Spleen (tissue), 11 donors: ENCODE measurements around the gene DDRGK1. TPM values are rescaled to one million over a fixed set of nuclear protein-coding genes. Genes with fewer than 3 reads are reported as not detected.
A peak's percentile ranks its signal among the peaks of the same experiment; 100 is the strongest.

Source experiments
- DNase-seq: peaks from one replicate; pipeline ENCODE4 v3.0.0-alpha.2; 2020
- H3K27ac ChIP-seq, 8 donors: fragments of 200-600 bp; sonication (generic) in 7 of 8; 1 replicate in 4 of 8; 2 replicates in 4 of 8; pipeline versions ENCODE4 v1.5.0 to v1.8.0; 2016 to 2021; ENCODE audit warnings: inconsistent platforms in 4 of 8, mild to moderate bottlenecking in 4 of 8, moderate library complexity in 1 of 8
- H3K27me3 ChIP-seq, 7 donors: fragments of 200-600 bp; sonication (generic) in 6 of 7; replicated peaks in 1 of 7; 1 replicate in 4 of 7; 2 replicates in 3 of 7; pipeline versions ENCODE4 v1.5.0 to v1.8.0; 2016 to 2021; ENCODE audit warnings: inconsistent platforms in 3 of 7, mild to moderate bottlenecking in 1 of 7
- H3K36me3 ChIP-seq, 6 donors: fragments of 200-600 bp; sonication (generic) in 5 of 6; 1 replicate in 4 of 6; 2 replicates in 2 of 6; pipeline versions ENCODE4 v1.5.0 to v1.8.0; 2016 to 2021; ENCODE audit warnings: inconsistent platforms in 2 of 6
- H3K4me1 ChIP-seq, 6 donors: fragments of 200-600 bp; sonication (generic) in 5 of 6; 1 replicate in 3 of 6; 2 replicates in 3 of 6; pipeline versions ENCODE4 v1.5.0 to v1.8.0; 2016 to 2021; ENCODE audit warnings: inconsistent platforms in 3 of 6
- H3K4me3 ChIP-seq, 8 donors: fragments of 200-600 bp; sonication (generic) in 7 of 8; 1 replicate in 4 of 8; 2 replicates in 4 of 8; pipeline versions ENCODE4 v1.5.0 to v1.8.0; 2016 to 2021; ENCODE audit warnings: inconsistent platforms in 4 of 8, mild to moderate bottlenecking in 4 of 8, moderate library complexity in 2 of 8
- H3K9me3 ChIP-seq, 8 donors: fragments of 200-600 bp; sonication (generic) in 7 of 8; 1 replicate in 4 of 8; 2 replicates in 4 of 8; pipeline versions ENCODE4 v1.5.0 to v1.8.0; 2016 to 2021; ENCODE audit warnings: inconsistent platforms in 4 of 8
- CTCF ChIP-seq, 11 experiments: fragments of 200-600 bp in 7 of 11; fragments of 450-650 bp in 4 of 11; sonication (generic) in 4 of 11; IDR thresholded peaks in 8 of 11; conservative IDR thresholded peaks in 3 of 11; 1 replicate in 7 of 11; 2 replicates in 4 of 11; pipeline versions ENCODE4 v1.4.0 to v1.8.0; 2016 to 2021; ENCODE audit warnings: antibody characterized with exemption in 11 of 11, inconsistent platforms in 4 of 11, mild to moderate bottlenecking in 1 of 11
- POLR2A ChIP-seq, 3 donors: fragments of 450-650 bp; IDR thresholded peaks; one replicate each; pipeline ENCODE4 v1.5.1; 2017; ENCODE audit warnings: antibody characterized with exemption in 3 of 3, mild to moderate bottlenecking in 1 of 3
- POLR2AphosphoS5 ChIP-seq, 3 donors: sonication (generic); formaldehyde crosslinking; IDR thresholded peaks; one replicate each; pipeline ENCODE4 v1.5.1; 2017; ENCODE audit warnings: antibody characterized with exemption in 3 of 3
- WGBS, 5 donors: extraction: QIAGEN DNeasy Blood & Tissue Kit in 3 of 5; methylation state at CpG; one replicate each; pipeline versions ENCODE4 v1.1.5 to v1.1.7; 2013 to 2018; 5-methylcytosine and 5-hydroxymethylcytosine counted together
- intact Hi-C: fragments of 100-400 bp; cut with DNase I; formaldehyde crosslinking; loops from one replicate; pipeline ENCODE4 v1.15.0; 2023; ENCODE audit warnings: low total_unique reads
- polyA plus RNA-seq, 3 donors: library from polyadenylated mRNA; stranded (reverse); fragments of 200-250 nt; gene quantifications; one replicate each; pipeline ENCODE4 v1.2.1, GENCODE V29; 2013
- total RNA-seq, 7 donors: library from RNA; depleted of rRNA in 3 of 7; stranded (reverse); fragments of >200 nt in 3 of 7; fragmentation: NEBNext Ultra II Directional in 4 of 7; extraction: Animal tissue kit (Norgen Biotek cat#: 25700) in 4 of 7; gene quantifications; one replicate each; pipeline versions ENCODE4 v1.1.0 to v1.2.1, GENCODE V29; 2016 to 2021
- donor health status: healthy with polysubstance abuse.
- donor health status: DM: no; HTN: no; CAD: no; lungs with moderate emphysema.
- donor health status: DM: no; HTN: no; CAD: no.
- donor health status: Bipolar disorder and iron deficiency.
- donor health status: healthy.
- donor health status: DM: no; HTN: no; CAD: no.
- donor health status: DM: yes; HTN: yes; CAD: no.

Gene DDRGK1
- total and polyA plus RNA-seq, 10 donors: 25.6 to 53.7 (median 42.2) TPM

GRCh38 chr20:3229798-3230197, 25.3 kb upstream of the DDRGK1 start:
- H3K4me1 ChIP-seq: no peaks in the 10 kb centered on the region
- no peak overlapping the region for H3K27ac ChIP-seq
- WGBS, 5 donors: 89 to 97% (median 93%) methylated on average over 11 to 14 of the region's 14 CpGs
- TF ChIP-seq POLR2AphosphoS5 (IDR thresholded peaks at IDR 0.05) (no peak), CTCF (IDR thresholded peaks at IDR 0.05 in 8 of 11, conservative IDR thresholded peaks at IDR 0.05 in 3 of 11) (no peak), POLR2A (IDR thresholded peaks at IDR 0.05) (no peak)
- H3K9me3 ChIP-seq: no peaks in the 10 kb centered on the region
- intact Hi-C loops: no loop called here
- peaks cover 0 to 6% (median 0%) of the 10 kb centered on the region in 7 donors for H3K27me3 ChIP-seq
- no peak overlapping the region for H3K4me3 ChIP-seq
- peak; percentile 59 for DNase-seq
- peaks cover 0 to 19% (median 3%) of the 10 kb centered on the region in 6 donors for H3K36me3 ChIP-seq

- H3K27me3 ChIP-seq: peaks cover 0 to under 1% (median 0%) of the 10 kb centered on the region in 7 donors
- H3K27ac ChIP-seq: no peak overlapping the region
- H3K4me1 ChIP-seq: no peaks in the 10 kb centered on the region
- WGBS, 5 donors: 94 to 96% (median 95%) methylated on average over 16 to 22 of the region's 22 CpGs
- TF ChIP-seq POLR2A (IDR thresholded peaks at IDR 0.05) (no peak), POLR2AphosphoS5 (IDR thresholded peaks at IDR 0.05) (no peak), CTCF (IDR thresholded peaks at IDR 0.05 in 8 of 11, conservative IDR thresholded peaks at IDR 0.05 in 3 of 11) (no peak)
- DNase-seq: peak; percentile 72
- intact Hi-C loops: no loop called here
- peaks cover 0 to 25% (median 7%) of the 10 kb centered on the region in 6 donors for H3K36me3 ChIP-seq
- no peaks in the 10 kb centered on the region for H3K9me3 ChIP-seq
- no peak overlapping the region for H3K4me3 ChIP-seq
Observed at GRCh38 chr20:3229158-3229557, 24.7 kb upstream of the DDRGK1 start.

- intact Hi-C loops: no loop called here
- H3K4me1 ChIP-seq: peaks cover 0 to 5% (median under 1%) of the 10 kb centered on the region in 6 donors
- H3K36me3 ChIP-seq: peaks cover 0 to 29% (median 12%) of the 10 kb centered on the region in 6 donors
- H3K27ac ChIP-seq: no peak overlapping the region
- no peak for DNase-seq
- H3K9me3 ChIP-seq: no peaks in the 10 kb centered on the region
- H3K4me3 ChIP-seq: no peak overlapping the region
- WGBS, 5 donors: 86 to 96% (median 92%) methylated on average over 9 to 11 of the region's 11 CpGs
- TF ChIP-seq CTCF (IDR thresholded peaks at IDR 0.05 in 8 of 11, conservative IDR thresholded peaks at IDR 0.05 in 3 of 11) (no peak), POLR2AphosphoS5 (IDR thresholded peaks at IDR 0.05) (no peak), POLR2A (IDR thresholded peaks at IDR 0.05) (no peak)
- no peaks in the 10 kb centered on the region for H3K27me3 ChIP-seq
Observed at GRCh38 chr20:3228750-3229032, 24.2 kb upstream of the DDRGK1 start.

- TF ChIP-seq CTCF (IDR thresholded peaks at IDR 0.05 in 8 of 11, conservative IDR thresholded peaks at IDR 0.05 in 3 of 11): no peak
- TF ChIP-seq POLR2AphosphoS5 (IDR thresholded peaks at IDR 0.05): peak in 1 of 3 donors; percentile 40
- Histone ChIP-seq H3K4me3 (no peak overlapping the region), H3K27me3 (no peaks in the 10 kb centered on the region), H3K4me1 (peaks cover 0 to 10% (median 6%) of the 10 kb centered on the region in 6 donors), H3K9me3 (no peaks in the 10 kb centered on the region), H3K36me3 (peaks cover 0 to 35% (median 17%) of the 10 kb centered on the region in 6 donors), H3K27ac (no peak overlapping the region)
- 87 to 94% (median 90%) methylated on average over 35 to 42 of the region's 42 CpGs for WGBS, 5 donors
- peak; percentile 67 for DNase-seq
- intact Hi-C loops: no loop called here
Observed at GRCh38 chr20:3227936-3228749, 23.7 kb upstream of the DDRGK1 start.
